Measurements from ENCODE around the gene STRBP.

Gene STRBP

DNA sequence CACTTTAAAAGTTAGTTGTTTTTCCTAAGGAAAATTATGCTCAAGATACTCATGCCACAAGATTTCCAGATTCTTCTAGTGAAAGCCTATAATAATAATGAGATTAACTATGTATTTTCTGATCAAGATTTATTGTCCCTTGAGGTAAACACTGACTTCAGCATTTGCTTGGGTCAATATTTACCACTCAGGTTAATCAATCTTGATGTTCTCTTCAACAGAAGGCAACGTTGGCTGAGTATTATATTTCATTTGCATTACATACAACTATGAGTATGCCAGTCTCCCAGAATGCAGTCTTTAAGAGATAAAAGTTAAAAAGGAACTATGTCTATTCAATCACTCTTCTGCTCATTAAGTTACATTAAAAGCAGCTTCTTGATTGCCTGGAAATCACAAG lies 119.3 kb downstream of the STRBP start:
- Histone ChIP-seq H3K36me3 (ENCODE audit: control insufficient read depth, low read length) (peaks cover 88% of the 10 kb centered on the region), H3F3A (ENCODE audit: control insufficient read depth, insufficient read depth) (no peaks in the 10 kb centered on the region; the same call in 1 of the 2 replicates), H3K27ac (ENCODE audit: low read depth, low read length) (no peak overlapping the region), H3K27me3 (ENCODE audit: control insufficient read depth, low read length) (no peaks in the 10 kb centered on the region), H4K20me1 (ENCODE audit: control insufficient read depth, insufficient read depth, low read depth, low read length) (no peaks in the 10 kb centered on the region), H3K4me3 (ENCODE audit: low read length) (no peak overlapping the region), H3K9me2 (replicated peaks; ENCODE audit: control insufficient read depth, low read length) (no peaks in the 10 kb centered on the region), H3K4me1 (ENCODE audit: control insufficient read depth, low read length) (peaks cover 18% of the 10 kb centered on the region), H3K79me2 (ENCODE audit: control insufficient read depth, low read length) (peaks cover 18% of the 10 kb centered on the region), H3K4me2 (ENCODE audit: low read length) (no peak overlapping the region), H3K9me3 (ENCODE audit: control insufficient read depth, insufficient read depth, low read length) (no peaks in the 10 kb centered on the region)
- TF ChIP-seq EZH2phosphoT487 (IDR thresholded peaks at IDR 0.05; ENCODE audit: borderline replicate concordance, low read length) (no peak), CTCF (IDR thresholded peaks at IDR 0.05; ENCODE audit: low read depth, low read length, poor library complexity, severe bottlenecking) (no peak)

GRCh38 chr9:123138163-123138562 lies 130.2 kb downstream of the STRBP start:
- H3K9me3 ChIP-seq (ENCODE audit: control insufficient read depth, insufficient read depth, low read length), result no peaks in the 10 kb centered on the region
- H3K27me3 ChIP-seq (ENCODE audit: control insufficient read depth, low read length), result no peaks in the 10 kb centered on the region
- no peak overlapping the region for H3K4me2 ChIP-seq (ENCODE audit: low read length)
- no peaks in the 10 kb centered on the region for H4K20me1 ChIP-seq (ENCODE audit: control insufficient read depth, insufficient read depth, low read depth, low read length)
- peaks cover 91% of the 10 kb centered on the region for H3K36me3 ChIP-seq (ENCODE audit: control insufficient read depth, low read length)
- no peak for TF ChIP-seq CTCF (IDR thresholded peaks at IDR 0.05; ENCODE audit: low read depth, low read length, poor library complexity, severe bottlenecking)
- no peak for TF ChIP-seq EZH2phosphoT487 (IDR thresholded peaks at IDR 0.05; ENCODE audit: borderline replicate concordance, low read length)
- H3K27ac ChIP-seq (ENCODE audit: low read depth, low read length), result no peak overlapping the region
- peaks cover 28% of the 10 kb centered on the region for H3K4me1 ChIP-seq (ENCODE audit: control insufficient read depth, low read length)
- no peaks in the 10 kb centered on the region for H3K9me2 ChIP-seq (replicated peaks; ENCODE audit: control insufficient read depth, low read length)
- no peaks in the 10 kb centered on the region; the same call in none of the 2 replicates for H3F3A ChIP-seq (ENCODE audit: control insufficient read depth, insufficient read depth)
- no peak overlapping the region for H3K4me3 ChIP-seq (ENCODE audit: low read length)
- peaks cover 25% of the 10 kb centered on the region for H3K79me2 ChIP-seq (ENCODE audit: control insufficient read depth, low read length)

- no peak overlapping the region for H3K27ac ChIP-seq (ENCODE audit: low read depth, low read length)
- no peaks in the 10 kb centered on the region for H3K9me2 ChIP-seq (replicated peaks; ENCODE audit: control insufficient read depth, low read length)
- H3K36me3 ChIP-seq (ENCODE audit: control insufficient read depth, low read length), result peaks cover 95% of the 10 kb centered on the region
- H3K9me3 ChIP-seq (ENCODE audit: control insufficient read depth, insufficient read depth, low read length), result no peaks in the 10 kb centered on the region
- no peak overlapping the region for H3K4me2 ChIP-seq (ENCODE audit: low read length)
- peaks cover 28% of the 10 kb centered on the region for H3K4me1 ChIP-seq (ENCODE audit: control insufficient read depth, low read length)
- peaks cover 10% of the 10 kb centered on the region for H3K79me2 ChIP-seq (ENCODE audit: control insufficient read depth, low read length)
- TF ChIP-seq EZH2phosphoT487 (IDR thresholded peaks at IDR 0.05; ENCODE audit: borderline replicate concordance, low read length) (no peak), CTCF (IDR thresholded peaks at IDR 0.05; ENCODE audit: low read depth, low read length, poor library complexity, severe bottlenecking) (no peak)
- no peaks in the 10 kb centered on the region; the same call in none of the 2 replicates for H3F3A ChIP-seq (ENCODE audit: control insufficient read depth, insufficient read depth)
- no peaks in the 10 kb centered on the region for H3K27me3 ChIP-seq (ENCODE audit: control insufficient read depth, low read length)
- H3K4me3 ChIP-seq (ENCODE audit: low read length), result no peak overlapping the region
- H4K20me1 ChIP-seq (ENCODE audit: control insufficient read depth, insufficient read depth, low read depth, low read length), result no peaks in the 10 kb centered on the region
These were observed 133.0 kb downstream of the STRBP start for GRCh38 chr9:123135430-123135829.

All from DOHH2 (cell line).